Endothelial cell (in vitro differentiated cells): ENCODE measurements around the gene SMAD6. TPM values are rescaled to one million over a fixed set of nuclear protein-coding genes. Genes with fewer than 3 reads are reported as not detected.
A peak's percentile ranks its signal among the peaks of the same experiment; 100 is the strongest.

ENCODE experiments used
- DNase-seq: peaks from one replicate; pipeline ENCODE4 v3.0.0; 2021; ENCODE audit warnings: low spot score
- H3K27ac Mint-ChIP-seq: one replicate; pipeline ENCODE4 v1.8.0; 2021; ENCODE audit warnings: mixed read lengths, inconsistent platforms; ENCODE audit not compliant: unreplicated experiment
- H3K27me3 Mint-ChIP-seq: one replicate; pipeline ENCODE4 v1.8.0; 2021; ENCODE audit warnings: mild to moderate bottlenecking, moderate library complexity, mixed read lengths, inconsistent platforms; ENCODE audit not compliant: unreplicated experiment
- H3K36me3 Mint-ChIP-seq: one replicate; pipeline ENCODE4 v1.8.0; 2021; ENCODE audit warnings: mild to moderate bottlenecking, low read depth, mixed read lengths, inconsistent platforms; ENCODE audit not compliant: unreplicated experiment
- H3K4me1 Mint-ChIP-seq: one replicate; pipeline ENCODE4 v1.8.0; 2021; ENCODE audit warnings: mild to moderate bottlenecking, mixed read lengths, inconsistent platforms; ENCODE audit not compliant: unreplicated experiment
- H3K4me3 Mint-ChIP-seq: one replicate; pipeline ENCODE4 v1.8.0; 2021; ENCODE audit warnings: mild to moderate bottlenecking, mixed read lengths, inconsistent platforms; ENCODE audit not compliant: unreplicated experiment
- H3K9me3 Mint-ChIP-seq: one replicate; pipeline ENCODE4 v1.8.0; 2021; ENCODE audit warnings: mixed read lengths, inconsistent platforms; ENCODE audit not compliant: unreplicated experiment
- total RNA-seq: library from RNA; stranded (reverse); fragmentation: NEBNext Ultra II Directional; extraction: Animal tissue kit (Norgen Biotek cat#: 25700); gene quantifications from one replicate; pipeline ENCODE4 v1.2.1, GENCODE V29; 2021; ENCODE audit not compliant: unreplicated experiment
- TF ChIP-seq, protein P1 (sequence below): fragments of 200-600 bp; sonication (generic); IDR thresholded peaks from one replicate; pipeline ENCODE4 v1.5.0; 2021; ENCODE audit warnings: antibody characterized with exemption; ENCODE audit not compliant: unreplicated experiment

SMAD6 gene
- total RNA-seq, 1 donor from 2014 or later: 21.3 TPM

DNA sequence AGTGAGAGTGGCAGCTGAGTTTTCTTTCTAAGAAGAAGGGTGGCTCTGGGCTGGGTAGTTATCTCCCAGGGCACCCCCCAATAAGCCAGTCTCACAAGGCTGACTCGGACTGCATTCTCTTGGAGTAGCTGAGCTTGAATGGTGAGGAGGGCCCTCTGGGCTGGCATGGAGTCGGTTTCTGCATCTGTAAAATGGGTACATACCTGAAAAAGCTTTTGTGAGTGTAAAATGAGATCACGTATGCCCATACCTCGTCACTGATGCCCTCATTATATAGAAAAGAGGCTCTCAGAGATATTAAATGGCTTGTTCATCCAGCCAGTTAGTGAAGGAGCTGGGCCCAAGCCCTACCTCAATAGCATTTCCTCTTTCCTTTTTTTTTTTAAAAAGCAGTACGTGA lies 41.2 kb downstream of the SMAD6 start:
- no peak overlapping the region for H3K4me3 Mint-ChIP-seq
- H3K27me3 Mint-ChIP-seq: peaks cover 6% of the 10 kb centered on the region
- H3K27ac Mint-ChIP-seq: no peak overlapping the region
- no peaks in the 10 kb centered on the region for H3K9me3 Mint-ChIP-seq
- no peak for DNase-seq
- peaks cover 3% of the 10 kb centered on the region for H3K36me3 Mint-ChIP-seq
- H3K4me1 Mint-ChIP-seq: peaks cover 44% of the 10 kb centered on the region
- TF ChIP-seq, protein P1, sequence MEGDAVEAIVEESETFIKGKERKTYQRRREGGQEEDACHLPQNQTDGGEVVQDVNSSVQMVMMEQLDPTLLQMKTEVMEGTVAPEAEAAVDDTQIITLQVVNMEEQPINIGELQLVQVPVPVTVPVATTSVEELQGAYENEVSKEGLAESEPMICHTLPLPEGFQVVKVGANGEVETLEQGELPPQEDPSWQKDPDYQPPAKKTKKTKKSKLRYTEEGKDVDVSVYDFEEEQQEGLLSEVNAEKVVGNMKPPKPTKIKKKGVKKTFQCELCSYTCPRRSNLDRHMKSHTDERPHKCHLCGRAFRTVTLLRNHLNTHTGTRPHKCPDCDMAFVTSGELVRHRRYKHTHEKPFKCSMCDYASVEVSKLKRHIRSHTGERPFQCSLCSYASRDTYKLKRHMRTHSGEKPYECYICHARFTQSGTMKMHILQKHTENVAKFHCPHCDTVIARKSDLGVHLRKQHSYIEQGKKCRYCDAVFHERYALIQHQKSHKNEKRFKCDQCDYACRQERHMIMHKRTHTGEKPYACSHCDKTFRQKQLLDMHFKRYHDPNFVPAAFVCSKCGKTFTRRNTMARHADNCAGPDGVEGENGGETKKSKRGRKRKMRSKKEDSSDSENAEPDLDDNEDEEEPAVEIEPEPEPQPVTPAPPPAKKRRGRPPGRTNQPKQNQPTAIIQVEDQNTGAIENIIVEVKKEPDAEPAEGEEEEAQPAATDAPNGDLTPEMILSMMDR: no peak

DNA sequence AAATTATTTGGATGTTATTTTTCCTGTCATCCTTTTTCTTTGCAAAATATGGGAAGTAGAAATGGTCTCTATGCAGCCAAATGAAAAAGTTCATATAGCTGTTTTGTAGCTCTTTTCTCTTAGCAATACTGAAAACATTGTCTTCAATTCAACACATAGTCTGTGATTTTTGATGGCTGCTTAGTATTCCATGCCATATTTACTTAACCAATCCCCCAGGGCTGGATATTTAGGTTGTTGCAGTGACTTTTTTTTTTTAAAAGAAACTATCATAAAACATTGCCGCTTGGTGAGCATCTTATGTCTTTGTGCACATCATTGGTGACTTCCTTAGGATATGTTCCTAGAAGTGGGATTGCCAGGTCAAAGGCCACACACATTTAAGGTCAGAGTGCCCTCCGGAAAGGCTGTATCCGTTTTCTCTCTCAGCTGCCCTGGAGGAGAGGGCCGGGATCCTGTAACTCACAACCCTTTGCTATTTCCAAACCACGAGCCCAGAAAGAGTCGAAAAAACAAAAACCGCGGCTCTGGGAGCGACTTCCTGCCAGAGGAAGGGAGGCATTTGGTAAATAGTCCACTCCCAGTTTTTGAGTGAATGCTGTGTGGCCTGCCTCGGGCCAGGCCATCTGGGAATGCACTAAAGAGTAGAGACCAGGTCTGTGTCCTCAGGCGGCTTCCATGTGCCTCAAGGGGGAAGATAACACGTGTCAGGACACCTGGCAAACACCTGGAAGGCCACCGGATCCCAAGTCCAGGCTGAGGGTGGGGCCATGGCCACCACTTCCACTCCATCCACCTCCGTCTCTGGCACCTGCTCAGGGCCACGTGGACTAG lies 41.9 kb downstream of the SMAD6 start:
- H3K4me1 Mint-ChIP-seq: peaks cover 46% of the 10 kb centered on the region
- H3K36me3 Mint-ChIP-seq: peaks cover 3% of the 10 kb centered on the region
- DNase-seq: peak; percentile 19
- peaks cover 6% of the 10 kb centered on the region for H3K27me3 Mint-ChIP-seq
- H3K27ac Mint-ChIP-seq: peak overlapping the region; percentile 81
- no peak overlapping the region for H3K4me3 Mint-ChIP-seq
- H3K9me3 Mint-ChIP-seq: no peaks in the 10 kb centered on the region
- TF ChIP-seq, protein P1: no peak

DNA sequence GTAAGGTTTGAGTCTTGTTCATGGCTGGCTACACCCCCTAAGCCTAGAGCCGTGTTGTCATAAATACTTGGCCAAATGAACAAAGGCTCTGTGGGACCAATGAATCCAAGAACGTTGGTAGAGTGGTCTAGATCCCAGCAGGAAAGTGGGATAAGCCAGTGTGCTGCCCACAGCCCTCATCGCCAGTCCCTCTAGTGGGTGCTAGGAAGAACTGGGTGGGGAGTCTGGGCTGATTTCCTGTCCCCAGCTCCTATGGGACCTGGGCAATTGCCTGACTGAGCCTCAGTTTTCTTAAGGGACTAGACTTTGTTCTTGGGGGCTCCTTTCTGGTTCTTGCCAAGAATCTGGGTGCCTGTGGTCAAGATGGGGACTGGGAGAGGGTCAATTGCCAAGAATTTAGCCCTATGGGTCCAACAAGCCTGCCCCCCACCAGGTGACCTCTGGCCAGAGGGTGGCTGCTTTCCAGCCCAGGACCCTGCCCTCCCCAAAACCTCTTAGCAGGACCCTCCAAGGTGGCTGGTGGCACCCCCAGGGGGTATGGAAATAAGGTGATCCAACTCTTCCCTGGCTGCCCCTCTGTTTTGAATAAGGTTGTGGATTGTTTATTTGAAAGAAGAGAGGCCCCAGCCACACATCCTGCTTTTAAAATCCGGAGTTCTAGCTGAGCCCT lies 42.7 kb downstream of the SMAD6 start:
- no peak for DNase-seq
- Mint-ChIP-seq H3K27ac (peak overlapping the region; percentile 89), H3K27me3 (peaks cover 6% of the 10 kb centered on the region), H3K4me1 (peaks cover 50% of the 10 kb centered on the region), H3K36me3 (peaks cover 3% of the 10 kb centered on the region), H3K9me3 (no peaks in the 10 kb centered on the region), H3K4me3 (no peak overlapping the region)
- TF ChIP-seq, protein P1: no peak

DNA sequence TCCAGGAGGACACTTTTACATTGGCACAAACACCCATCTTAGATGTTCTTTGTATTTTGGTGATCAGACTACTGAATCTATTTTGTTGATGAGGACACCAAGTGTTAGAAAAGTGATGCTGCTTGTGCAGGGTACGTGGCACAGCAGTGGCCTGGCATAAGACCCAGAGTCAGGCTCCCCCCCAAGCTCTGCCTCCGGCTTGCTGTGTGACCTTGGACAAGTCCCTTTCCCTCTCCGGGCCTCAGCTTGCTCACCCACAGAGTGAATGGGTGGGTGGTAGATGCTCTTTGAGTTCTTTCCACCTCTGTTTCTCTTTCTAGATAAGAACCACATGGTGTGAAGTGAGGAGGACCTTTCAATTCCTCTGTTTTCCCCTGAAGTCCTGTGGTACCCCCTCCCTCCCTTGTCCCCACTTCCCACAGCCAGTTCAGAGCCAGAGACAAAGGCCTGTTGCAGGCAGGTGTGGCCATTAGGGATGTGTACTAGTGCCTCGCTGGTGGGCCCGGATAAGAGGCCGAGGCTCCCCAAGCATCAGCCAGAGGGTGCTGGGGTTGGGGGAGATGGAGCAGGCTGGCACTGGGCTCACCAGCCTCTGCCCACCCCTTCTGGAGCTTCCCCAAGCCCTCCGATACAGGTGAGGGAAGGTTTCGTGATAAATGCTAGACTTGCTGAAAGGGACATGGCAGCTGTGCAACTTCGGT lies 43.6 kb downstream of the SMAD6 start:
- Mint-ChIP-seq H3K4me1 (peaks cover 59% of the 10 kb centered on the region), H3K36me3 (peaks cover 3% of the 10 kb centered on the region), H3K9me3 (no peaks in the 10 kb centered on the region), H3K27ac (peak overlapping the region; percentile 89), H3K4me3 (peak overlapping the region; percentile 44), H3K27me3 (peaks cover 6% of the 10 kb centered on the region)
- TF ChIP-seq, protein P1: no peak
- DNase-seq: no peak
